Fibroblast of skin of abdomen (primary cell): ENCODE data around the gene HHIP.
A peak's percentile ranks its signal among the peaks of the same experiment; 100 is the strongest.
"Not testable (repeated sequence)": the region's sequence is repeated elsewhere in the genome, so short reads cannot be mapped to it uniquely, and the experiment has no call there.

Source experiments
- DNase-seq: peaks from one replicate; pipeline ENCODE4 v3.0.0-alpha.2; 2013

The HHIP gene

DNA sequence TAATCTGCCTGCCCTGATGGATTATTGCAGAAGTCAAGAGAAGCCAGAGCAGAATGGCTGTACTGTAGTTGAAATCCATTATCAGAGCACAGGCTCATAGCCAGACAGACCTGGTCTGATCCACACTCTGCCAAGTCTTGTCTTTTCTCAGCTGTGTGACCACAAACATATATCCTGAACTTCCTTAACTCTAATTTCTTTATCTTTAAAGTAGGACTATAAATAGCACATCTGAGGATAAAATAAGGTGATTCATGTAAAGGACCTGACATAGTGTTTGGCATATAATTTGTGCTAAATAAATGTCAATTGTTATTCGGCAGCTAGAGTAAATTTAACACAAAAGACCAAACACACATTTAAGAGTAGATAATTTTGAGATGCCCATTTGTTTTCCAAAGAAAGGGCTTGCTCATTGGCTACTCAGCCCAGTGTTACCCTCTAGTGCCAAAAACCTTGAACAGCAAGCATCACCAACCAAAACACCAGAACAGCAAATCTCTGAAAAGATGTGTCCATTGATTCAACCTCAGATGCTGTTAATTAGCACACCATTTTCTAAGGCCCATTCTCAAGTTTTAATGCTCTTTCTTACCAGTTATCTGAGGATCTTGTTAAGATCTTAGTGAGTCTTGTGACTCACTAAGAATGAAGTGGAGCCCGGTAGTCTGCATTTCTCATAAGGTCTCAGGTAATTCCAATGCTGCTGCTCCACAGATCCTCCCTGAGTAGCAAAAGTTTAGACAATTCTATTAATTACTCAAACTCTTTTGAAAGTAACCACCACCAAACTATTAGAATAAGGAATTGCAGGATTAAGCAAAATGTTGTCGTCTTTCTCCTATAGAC lies 108.8 kb downstream of the HHIP start:
- DNase-seq: peak; percentile 37

DNA sequence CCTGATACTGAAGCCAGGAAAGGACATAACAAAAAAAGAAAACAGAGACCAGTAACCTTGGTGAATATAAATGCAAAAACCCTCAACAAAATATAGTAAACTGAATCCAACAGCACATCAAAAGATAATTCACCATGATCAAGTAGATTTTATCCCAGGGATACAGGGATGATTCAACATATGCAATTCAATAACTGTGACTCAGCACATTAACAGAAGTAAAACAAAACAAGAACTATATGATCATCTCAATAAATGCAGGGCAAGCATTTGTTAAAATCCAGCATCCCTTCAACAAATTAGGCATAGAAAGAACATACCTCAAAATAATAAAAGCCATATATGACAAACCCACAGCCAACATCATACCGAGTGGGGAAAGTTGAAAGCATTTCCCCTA lies 112.0 kb downstream of the HHIP start:
- DNase-seq: no peak

DNA sequence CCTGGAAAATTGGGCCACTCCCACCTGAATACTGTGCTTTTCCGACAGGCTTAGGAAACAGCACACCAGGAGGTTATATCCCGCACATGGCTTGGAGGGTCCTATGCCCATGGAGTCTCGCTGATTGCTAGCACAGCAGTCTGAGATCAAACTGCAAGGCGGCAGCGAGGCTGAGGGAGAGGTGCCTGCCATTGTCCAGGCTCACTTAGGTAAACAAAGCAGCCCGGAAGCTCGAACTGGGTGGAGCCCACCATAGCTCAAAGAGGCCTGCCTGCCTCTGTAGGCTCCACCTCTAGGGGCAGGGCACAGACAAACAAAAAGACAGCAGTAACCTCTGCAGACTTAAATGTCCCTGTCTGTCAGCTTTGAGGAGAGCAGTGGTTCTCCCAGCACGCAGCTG lies 122.9 kb downstream of the HHIP start:
- not testable (repeated sequence) for DNase-seq

DNA sequence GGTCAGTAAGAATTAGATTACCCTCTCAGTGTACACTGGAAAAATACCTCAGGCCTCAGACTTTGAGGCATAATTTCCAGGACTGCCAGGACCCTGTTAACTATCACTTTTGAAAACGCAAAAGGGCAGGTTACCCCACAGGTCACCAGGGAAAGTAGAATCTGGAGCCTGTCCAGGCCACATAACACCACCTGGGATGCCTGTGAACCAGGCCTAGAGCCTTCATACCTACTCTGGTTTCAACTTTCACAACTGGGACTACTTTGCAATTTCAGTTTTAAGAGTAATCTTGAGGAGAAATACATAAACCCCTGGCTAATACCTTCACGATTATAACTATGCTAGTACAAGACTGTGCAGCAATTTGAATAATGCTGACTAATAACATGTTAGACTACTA lies 132.4 kb downstream of the HHIP start:
- DNase-seq: no peak

DNA sequence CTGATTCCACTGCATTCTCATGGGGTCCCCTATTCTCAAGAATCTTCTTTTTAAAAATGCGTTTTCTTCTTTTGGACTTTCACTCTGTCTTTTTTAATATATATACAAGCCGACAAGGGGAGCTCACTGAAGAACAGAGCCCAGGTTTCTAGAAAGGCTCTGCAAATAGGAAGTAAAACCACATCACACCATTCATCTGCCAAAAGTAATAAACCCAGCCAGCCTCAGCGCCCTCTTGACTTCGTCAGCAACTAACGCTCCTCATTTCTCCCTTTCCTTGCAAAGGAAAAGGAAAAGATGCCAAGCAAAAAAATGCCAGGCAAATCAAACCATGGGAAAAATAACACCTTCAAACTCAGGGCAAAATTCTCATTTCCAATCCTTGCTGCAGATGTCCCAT lies 136.4 kb downstream of the HHIP start:
- DNase-seq: peak; percentile 16

DNA sequence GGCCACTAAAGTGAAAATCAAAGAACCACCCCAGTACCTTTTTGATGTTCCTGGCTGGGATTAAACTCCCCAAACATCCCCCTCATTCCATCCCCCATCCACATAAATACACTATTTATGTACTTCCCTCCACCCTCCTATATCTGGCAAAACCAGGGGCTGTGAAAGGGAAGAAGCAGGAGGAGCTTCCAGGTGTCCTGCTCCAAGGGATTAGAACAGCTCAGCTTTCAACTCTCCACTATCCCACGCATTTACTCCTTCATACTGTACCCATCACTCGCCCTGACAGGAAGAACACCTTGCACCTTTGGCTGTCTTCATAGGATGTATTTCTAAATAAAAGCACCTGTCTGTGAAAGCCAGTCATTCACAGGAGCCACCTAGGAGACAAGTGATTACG lies 140.0 kb downstream of the HHIP start:
- no peak for DNase-seq

DNA sequence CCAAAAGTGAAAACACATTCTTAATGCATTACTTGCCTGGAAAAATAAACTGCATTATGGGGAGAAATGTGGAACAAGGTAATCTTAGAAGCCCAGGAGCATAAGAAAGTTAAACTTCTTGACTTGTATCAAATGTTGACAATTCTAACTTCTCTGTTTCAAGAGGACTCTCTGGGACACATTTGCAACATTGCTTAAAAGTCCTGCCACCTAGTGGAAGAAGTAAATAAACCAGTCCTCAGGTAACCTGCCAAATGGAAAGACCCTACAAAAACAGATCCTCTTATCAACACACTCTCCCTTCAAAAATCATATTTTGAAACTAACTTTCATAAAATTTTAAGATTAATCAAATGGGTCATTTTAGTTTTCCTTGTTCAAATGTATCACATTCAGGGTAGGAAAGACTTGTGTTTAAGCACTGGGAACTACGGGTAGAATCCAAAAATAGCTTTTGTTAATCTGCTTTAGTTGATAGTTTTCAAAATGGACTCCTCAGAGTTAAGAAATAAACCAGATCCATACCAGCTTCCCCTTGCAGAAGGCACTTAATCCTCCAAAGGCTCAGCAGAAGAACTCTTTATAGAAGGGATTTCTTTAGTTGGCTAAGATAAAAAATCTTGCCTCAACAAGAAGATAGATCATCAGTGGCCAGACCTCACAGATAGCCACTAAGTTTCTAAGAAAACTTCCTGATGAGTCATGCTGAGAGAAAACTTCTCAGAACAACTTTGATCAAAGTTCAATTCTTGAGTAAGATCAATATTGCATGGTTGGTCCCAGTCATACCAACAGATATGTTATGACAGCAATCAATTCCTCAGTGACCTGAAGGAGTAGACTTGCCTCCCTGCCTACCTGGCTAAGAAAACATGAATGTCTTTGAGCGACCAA lies 141.7 kb downstream of the HHIP start:
- DNase-seq: peak; percentile 46

DNA sequence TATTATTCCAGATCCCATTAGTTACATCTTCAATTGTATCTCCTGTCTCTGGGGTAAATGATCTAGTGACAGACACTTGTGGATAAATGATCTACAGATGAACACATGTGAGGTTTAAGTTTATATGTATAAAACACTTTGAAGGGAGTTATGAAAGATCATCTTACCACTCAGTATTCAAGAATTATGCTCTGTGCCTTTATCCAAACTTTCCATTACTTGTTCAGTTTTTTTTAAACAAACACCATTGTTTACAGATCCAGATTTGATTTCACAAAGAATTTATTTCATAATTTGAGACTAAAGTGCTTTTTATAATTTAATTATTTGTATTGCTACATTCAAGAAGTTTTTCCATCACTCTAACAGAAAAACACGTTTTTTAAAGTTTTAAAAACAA lies 142.5 kb downstream of the HHIP start:
- no peak for DNase-seq

DNA sequence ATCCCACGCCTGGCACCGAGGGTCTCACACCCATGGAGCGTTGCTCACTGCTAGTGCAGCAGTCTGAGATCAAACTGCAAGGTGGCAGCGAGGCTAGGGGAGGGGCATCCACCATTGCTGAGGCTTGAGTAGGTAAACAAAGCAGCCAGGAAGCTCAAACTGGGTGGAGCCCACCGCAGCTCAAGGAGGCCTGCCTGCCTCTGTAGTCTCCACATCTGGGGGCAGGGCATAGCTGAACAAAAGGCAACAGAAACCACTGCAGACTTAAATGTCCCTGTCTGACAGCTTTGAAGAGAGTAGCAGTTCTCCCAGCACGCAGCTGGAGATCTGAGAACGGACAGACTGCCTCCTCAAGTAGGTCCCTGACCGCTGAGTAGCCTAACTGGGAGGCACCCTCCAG lies 146.0 kb downstream of the HHIP start:
- not testable (repeated sequence) for DNase-seq
